SK-N-SH treated with all-trans-retinoic acid at 6 μM for 48 hours (cell line): ENCODE results near the gene NRXN3.

Experiments used
- ATAC-seq: fragments of 200-7000 bp; cut with Tn5 transposase; 3 replicates; pipeline ENCODE4 v1.9.1; 2020; ENCODE audit warnings: mild to moderate bottlenecking, moderate library complexity
- ARNTL ChIP-seq: fragments of 450-650 bp; formaldehyde crosslinking; IDR thresholded peaks from 2 replicates; pipeline ENCODE4 v1.5.0; 2020; ENCODE audit warnings: low read depth, mild to moderate bottlenecking, moderate library complexity, borderline replicate concordance
- BACH2 ChIP-seq: fragments of 250-450 bp; sonication (Bioruptor Pico); IDR thresholded peaks from 2 replicates; pipeline ENCODE4 v1.9.0; 2021; ENCODE audit warnings: mild to moderate bottlenecking, borderline replicate concordance
- CREB5 ChIP-seq: fragments of 250-450 bp; sonication (Bioruptor Pico); IDR thresholded peaks from 2 replicates; pipeline ENCODE4 v1.5.1; 2020; ENCODE audit warnings: low read depth, mild to moderate bottlenecking, moderate library complexity
- CSDC2 ChIP-seq: fragments of 250-450 bp; sonication (Bioruptor Pico); IDR thresholded peaks from 2 replicates; pipeline ENCODE4 v1.5.0; 2020; ENCODE audit warnings: mild to moderate bottlenecking, moderate library complexity
- CSRNP3 ChIP-seq: fragments of 250-450 bp; sonication (Bioruptor Pico); IDR thresholded peaks from 2 replicates; pipeline ENCODE4 v1.5.1; 2021; ENCODE audit warnings: mild to moderate bottlenecking, moderate library complexity
- ESRRG ChIP-seq: fragments of 250-450 bp; sonication (Bioruptor Pico); IDR thresholded peaks from 2 replicates; pipeline ENCODE4 v1.6.1; 2021; ENCODE audit warnings: mild to moderate bottlenecking
- GLIS3 ChIP-seq: fragments of 250-450 bp; sonication (Bioruptor Pico); IDR thresholded peaks from 2 replicates; pipeline ENCODE4 v1.5.0; 2020; ENCODE audit warnings: mild to moderate bottlenecking, moderate library complexity
- OSR1 ChIP-seq: fragments of 250-450 bp; sonication (Bioruptor Pico); IDR thresholded peaks from 2 replicates; pipeline ENCODE4 v1.8.0; 2022; ENCODE audit warnings: moderate library complexity, mild to moderate bottlenecking, inconsistent platforms
- PATZ1 ChIP-seq: fragments of 250-450 bp; sonication (Bioruptor Pico); IDR thresholded peaks from 2 replicates; pipeline ENCODE4 v1.8.0; 2020; ENCODE audit warnings: mild to moderate bottlenecking, moderate library complexity, borderline replicate concordance
- POU6F1 ChIP-seq: fragments of 250-450 bp; sonication (Bioruptor Pico); IDR thresholded peaks from 2 replicates; pipeline ENCODE4 v1.8.0; 2021; ENCODE audit warnings: low read depth, mild to moderate bottlenecking, moderate library complexity, borderline replicate concordance
- PPARA ChIP-seq: fragments of 250-450 bp; sonication (Bioruptor Pico); IDR thresholded peaks from 2 replicates; pipeline ENCODE4 v1.5.0; 2020; ENCODE audit warnings: mild to moderate bottlenecking, borderline replicate concordance
- RARB ChIP-seq: fragments of 250-450 bp; sonication (Bioruptor Pico); IDR thresholded peaks from 2 replicates; pipeline ENCODE4 v1.8.0; 2021; ENCODE audit warnings: mild to moderate bottlenecking, moderate library complexity
- SNAI2 ChIP-seq: fragments of 250-450 bp; sonication (Bioruptor Pico); IDR thresholded peaks from 2 replicates; pipeline ENCODE4 v1.5.0; 2020; ENCODE audit warnings: mild to moderate bottlenecking, moderate library complexity
- TCF4 ChIP-seq: fragments of 250-450 bp; sonication (Bioruptor Pico); IDR thresholded peaks from 2 replicates; pipeline ENCODE4 v1.8.0; 2021; ENCODE audit warnings: mild to moderate bottlenecking, moderate library complexity, borderline replicate concordance
- TOX ChIP-seq: fragments of 250-450 bp; sonication (Bioruptor Pico); IDR thresholded peaks from 2 replicates; pipeline ENCODE4 v1.8.0; 2021; ENCODE audit warnings: mild to moderate bottlenecking, moderate library complexity, borderline replicate concordance
- TSHZ2 ChIP-seq: fragments of 250-450 bp; sonication (Bioruptor Pico); IDR thresholded peaks from 2 replicates; pipeline ENCODE4 v1.5.0; 2020; ENCODE audit warnings: mild to moderate bottlenecking, moderate library complexity
- ZC3H10 ChIP-seq: fragments of 250-450 bp; sonication (Bioruptor Pico); IDR thresholded peaks from 2 replicates; pipeline ENCODE4 v1.5.1; 2021; ENCODE audit warnings: mild to moderate bottlenecking, moderate library complexity
- ZFP3 ChIP-seq: fragments of 250-450 bp; sonication (Bioruptor Pico); IDR thresholded peaks from 2 replicates; pipeline ENCODE4 v1.5.0; 2020; ENCODE audit warnings: mild to moderate bottlenecking, moderate library complexity
- ZFP30 ChIP-seq: fragments of 450-650 bp; formaldehyde crosslinking; IDR thresholded peaks from 2 replicates; pipeline ENCODE4 v1.5.0; 2022; ENCODE audit warnings: mild to moderate bottlenecking, moderate library complexity
- ZNF565 ChIP-seq: fragments of 450-650 bp; formaldehyde crosslinking; conservative IDR thresholded peaks from 2 replicates; pipeline ENCODE4 v1.5.0; 2020; ENCODE audit warnings: low read depth, mild to moderate bottlenecking, moderate library complexity
- ZNF70 ChIP-seq: fragments of 450-650 bp; formaldehyde crosslinking; IDR thresholded peaks from 2 replicates; pipeline ENCODE4 v1.5.0; 2020; ENCODE audit warnings: mild to moderate bottlenecking, moderate library complexity
- ZNF8 ChIP-seq: fragments of 450-650 bp; formaldehyde crosslinking; IDR thresholded peaks from 2 replicates; pipeline ENCODE4 v1.5.0; 2020; ENCODE audit warnings: mild to moderate bottlenecking, moderate library complexity

The NRXN3 gene

GRCh38 chr14:78363008-78363407 lies 192.8 kb downstream of the NRXN3 start:
- no peak for ATAC-seq
- TF ChIP-seq CSDC2 (CRISPR knock-in tag) (no peak), ZFP3 (CRISPR knock-in tag) (no peak), PPARA (no peak), OSR1 (CRISPR knock-in tag) (no peak), ZNF70 (no peak), TSHZ2 (CRISPR knock-in tag) (no peak), SNAI2 (CRISPR knock-in tag) (no peak)

- TF ChIP-seq POU6F1, result no peak
- no peak for TF ChIP-seq TOX (CRISPR knock-in tag)
- no peak for TF ChIP-seq ARNTL (CRISPR knock-in tag)
- no peak for TF ChIP-seq ZNF70
- TF ChIP-seq ZNF565 (CRISPR knock-in tag), result no peak
- TF ChIP-seq RARB (CRISPR knock-in tag), result no peak
- no peak for TF ChIP-seq ESRRG (CRISPR knock-in tag)
- TF ChIP-seq PPARA, result no peak
- TF ChIP-seq CREB5, result no peak
- TF ChIP-seq ZFP30 (CRISPR knock-in tag), result no peak
- no peak for TF ChIP-seq CSDC2 (CRISPR knock-in tag)
- no peak for TF ChIP-seq PATZ1 (CRISPR knock-in tag)
- no peak for TF ChIP-seq ZC3H10 (CRISPR knock-in tag)
- no peak for TF ChIP-seq GLIS3 (CRISPR knock-in tag)
- TF ChIP-seq ZFP3 (CRISPR knock-in tag), result no peak
- TF ChIP-seq SNAI2 (CRISPR knock-in tag), result no peak
- no peak for TF ChIP-seq CSRNP3 (CRISPR knock-in tag)
- TF ChIP-seq, all 23 proteins: peak for 0
- ATAC-seq, result no peak
These were observed 197.2 kb downstream of the NRXN3 start for GRCh38 chr14:78367355-78367754.

GRCh38 chr14:78383060-78383459 lies 212.9 kb downstream of the NRXN3 start:
- no peak for ATAC-seq
- TF ChIP-seq RARB (CRISPR knock-in tag), result no peak
- TF ChIP-seq ZC3H10 (CRISPR knock-in tag), result no peak
- TF ChIP-seq PATZ1 (CRISPR knock-in tag), result no peak
- no peak for TF ChIP-seq TOX (CRISPR knock-in tag)
- TF ChIP-seq TCF4 (CRISPR knock-in tag), result no peak
- TF ChIP-seq CREB5, result no peak
- no peak for TF ChIP-seq CSRNP3 (CRISPR knock-in tag)
- TF ChIP-seq BACH2 (CRISPR knock-in tag), result no peak
- TF ChIP-seq ZNF8 (CRISPR knock-in tag), result no peak
